GM15510 (cell line): ENCODE data around the gene NEIL3.

Experiments used
- POLR2A ChIP-seq: IDR thresholded peaks from 3 replicates; pipeline ENCODE4 v1.6.1; 2011; ENCODE audit warnings: borderline replicate concordance; ENCODE audit not compliant: insufficient read length; ENCODE audit errors: extremely low read depth

Gene NEIL3

DNA sequence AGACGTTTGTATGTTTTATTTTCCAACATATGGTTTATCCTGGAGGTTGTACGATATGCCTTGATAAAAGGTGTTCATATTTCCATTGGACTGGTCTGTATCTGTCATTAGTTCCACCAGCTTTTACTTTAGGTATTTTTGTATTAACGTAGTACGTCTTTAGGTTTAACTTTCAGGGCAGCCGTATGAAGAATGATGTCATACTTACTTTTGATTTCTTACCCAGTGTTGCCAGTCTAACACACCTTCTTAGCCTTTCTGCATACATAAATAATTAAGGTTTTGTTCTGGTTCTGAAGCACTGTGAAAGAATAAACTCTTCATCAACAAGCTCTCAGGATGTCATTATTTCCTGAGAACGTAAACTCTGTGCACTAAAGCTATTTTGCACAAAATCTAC, 18.9 kb upstream of the NEIL3 start:
- no peak for TF ChIP-seq POLR2A

- TF ChIP-seq POLR2A, result no peak
Observed at GRCh38 chr4:177292171-177292570, 17.5 kb upstream of the NEIL3 start.

DNA sequence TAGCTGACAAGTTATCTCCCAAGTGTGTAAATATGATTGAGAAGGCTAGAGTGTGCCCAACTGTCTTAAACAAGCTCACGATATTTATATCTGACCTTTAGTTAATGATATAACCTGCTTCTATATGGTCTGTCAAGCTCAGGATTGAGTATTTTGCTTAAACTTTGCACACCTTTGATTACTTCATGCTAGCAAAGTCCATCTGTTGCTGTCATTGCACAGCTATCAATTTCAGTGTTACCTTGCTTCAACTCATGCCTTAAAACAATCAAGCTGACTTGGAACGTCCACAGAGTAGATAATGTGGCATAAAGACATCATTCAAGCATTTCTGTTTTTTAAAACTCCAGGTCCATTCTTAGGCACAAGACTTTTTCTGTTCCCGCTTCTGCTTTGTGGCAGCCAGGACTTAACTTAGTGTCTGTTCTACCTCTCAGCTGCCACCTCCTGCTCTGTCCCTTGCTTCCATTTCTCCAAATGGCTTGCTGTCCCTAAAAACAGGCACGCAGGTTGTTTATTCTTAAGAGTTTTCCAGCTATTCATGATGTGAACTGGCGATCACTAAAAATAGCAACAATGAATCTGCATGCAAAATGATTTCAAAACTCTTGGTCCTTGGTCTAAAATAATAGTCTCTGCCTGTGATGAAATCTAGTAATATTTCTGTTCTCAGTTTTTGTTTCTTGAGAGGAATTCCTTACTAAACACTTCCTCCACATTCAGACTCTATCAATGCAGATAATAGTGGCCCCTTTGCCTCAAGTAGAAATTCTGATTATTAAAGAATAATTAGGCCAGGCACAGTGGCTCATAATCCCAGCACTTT, 16.3 kb upstream of the NEIL3 start:
- TF ChIP-seq POLR2A, result no peak

- no peak for TF ChIP-seq POLR2A
Observed at GRCh38 chr4:177297785-177298391, 11.8 kb upstream of the NEIL3 start.

DNA sequence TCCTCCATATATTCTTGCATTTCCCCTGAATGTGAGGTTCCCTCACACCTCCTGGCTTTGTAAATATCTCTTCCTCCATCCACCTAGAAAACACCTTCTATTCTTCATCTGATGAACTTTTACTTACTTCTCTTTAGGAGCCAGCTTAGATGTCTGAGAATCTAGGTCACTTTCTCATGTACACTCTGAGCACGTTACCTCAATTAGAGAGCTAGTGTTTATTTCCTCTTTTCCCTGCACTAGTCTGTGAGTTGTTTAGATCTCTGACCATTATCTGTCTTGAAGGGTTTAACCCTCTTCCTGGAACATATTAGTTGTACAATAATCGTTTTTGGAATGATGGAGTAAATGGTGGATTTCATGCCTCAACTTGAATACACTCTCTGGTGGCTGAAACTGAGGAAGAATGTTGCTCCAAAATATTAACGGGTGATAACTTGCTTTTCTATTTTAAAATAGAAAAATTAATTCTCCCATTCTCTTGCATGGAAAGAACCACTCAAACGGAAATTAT, 8.5 kb upstream of the NEIL3 start:
- TF ChIP-seq POLR2A, result no peak

DNA sequence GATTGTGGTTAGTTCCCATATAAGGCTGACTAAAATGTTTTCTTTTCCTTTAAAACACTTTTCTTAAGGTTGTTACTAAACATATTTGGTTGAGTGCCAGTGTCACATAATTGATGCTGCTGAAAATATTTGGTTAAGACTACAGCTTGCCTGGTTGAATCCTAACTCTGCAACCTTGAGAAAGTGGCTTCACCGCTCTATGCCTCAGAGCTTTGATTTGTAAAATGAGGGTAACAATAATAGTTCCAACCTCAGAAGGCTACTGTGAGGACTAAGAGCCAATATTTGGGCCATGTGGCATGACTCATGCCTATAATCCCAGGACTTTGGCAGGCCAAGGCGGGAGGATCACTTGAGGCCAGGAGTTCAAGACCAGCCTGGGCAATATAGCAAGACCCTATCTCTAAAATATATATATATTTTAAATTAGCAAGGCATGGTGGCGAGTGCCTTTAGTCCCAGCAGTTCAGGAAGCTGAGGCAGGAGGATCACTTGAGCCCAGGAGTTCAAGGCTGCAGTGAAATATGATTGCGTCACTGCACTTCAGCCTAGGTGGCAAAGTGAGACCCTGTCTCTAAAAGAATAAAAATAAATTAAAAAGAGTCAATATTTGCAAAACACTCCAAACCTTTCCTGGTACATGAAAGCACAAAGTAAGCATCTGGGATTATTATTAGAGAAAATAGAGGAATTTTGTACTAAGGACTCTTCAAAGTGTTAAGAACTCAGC, 7.1 kb upstream of the NEIL3 start:
- TF ChIP-seq POLR2A, result no peak

- TF ChIP-seq POLR2A, result no peak
Observed at GRCh38 chr4:177304094-177304493, 5.6 kb upstream of the NEIL3 start.

DNA sequence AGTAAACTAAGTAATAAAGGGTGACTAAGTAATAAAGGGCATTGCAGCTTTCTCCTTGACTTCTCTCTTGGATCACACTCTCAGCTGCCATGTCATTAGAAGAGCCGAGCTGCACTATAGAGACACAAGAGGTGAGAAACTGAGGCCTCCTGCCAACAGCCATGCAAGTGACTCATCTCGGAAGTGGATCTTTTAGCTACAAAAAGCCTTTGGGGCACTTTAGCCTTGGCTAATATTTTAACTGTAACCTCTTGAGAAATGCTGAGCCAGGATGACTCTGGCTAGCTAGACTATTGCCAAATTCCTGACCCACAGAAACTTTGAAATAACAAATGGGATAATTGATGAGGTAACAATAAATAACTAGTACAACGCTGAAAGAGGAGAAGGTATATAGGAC, 1.5 kb upstream of the NEIL3 start:
- no peak for TF ChIP-seq POLR2A

- no peak for TF ChIP-seq POLR2A
Observed at GRCh38 chr4:177308847-177309521, 690 bp upstream of the NEIL3 start.

DNA sequence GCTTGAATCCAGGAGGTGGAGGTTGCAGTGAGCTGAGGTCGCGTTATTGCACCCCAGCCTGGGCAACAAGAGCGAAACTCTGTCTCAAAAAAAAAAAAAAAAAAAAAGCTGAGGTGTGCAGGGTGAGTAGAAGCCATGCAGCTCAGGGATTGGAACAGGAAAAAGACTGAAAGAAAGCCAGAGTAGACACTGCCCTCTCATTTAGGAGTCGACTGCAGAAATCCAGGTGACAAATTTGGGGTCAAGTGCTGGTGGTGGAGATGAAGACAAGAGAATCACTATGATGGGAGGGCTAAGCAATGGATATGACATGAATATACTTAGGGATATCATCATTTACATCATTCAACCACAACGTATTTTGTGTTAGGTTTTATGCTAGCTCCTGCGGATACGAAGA, 1.9 kb downstream of the NEIL3 start:
- no peak for TF ChIP-seq POLR2A

DNA sequence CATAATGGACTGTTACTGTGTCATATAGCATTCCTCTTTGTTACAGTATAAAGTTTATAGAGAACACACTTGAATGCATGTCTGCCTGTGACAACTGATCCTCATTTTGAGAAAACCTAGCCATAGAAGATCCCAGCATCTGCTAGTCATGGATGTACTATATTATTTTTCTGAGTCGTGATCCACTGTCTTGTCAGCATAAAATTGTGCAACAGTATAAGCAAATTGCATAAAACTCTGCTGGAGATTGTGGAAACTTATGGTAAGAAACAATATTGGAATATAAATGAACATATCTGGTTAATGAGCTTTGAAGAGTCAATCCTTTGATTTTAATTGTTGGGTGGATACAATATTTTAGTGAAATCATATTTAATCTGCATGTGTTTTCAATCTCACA, 3.6 kb downstream of the NEIL3 start:
- TF ChIP-seq POLR2A, result no peak

DNA sequence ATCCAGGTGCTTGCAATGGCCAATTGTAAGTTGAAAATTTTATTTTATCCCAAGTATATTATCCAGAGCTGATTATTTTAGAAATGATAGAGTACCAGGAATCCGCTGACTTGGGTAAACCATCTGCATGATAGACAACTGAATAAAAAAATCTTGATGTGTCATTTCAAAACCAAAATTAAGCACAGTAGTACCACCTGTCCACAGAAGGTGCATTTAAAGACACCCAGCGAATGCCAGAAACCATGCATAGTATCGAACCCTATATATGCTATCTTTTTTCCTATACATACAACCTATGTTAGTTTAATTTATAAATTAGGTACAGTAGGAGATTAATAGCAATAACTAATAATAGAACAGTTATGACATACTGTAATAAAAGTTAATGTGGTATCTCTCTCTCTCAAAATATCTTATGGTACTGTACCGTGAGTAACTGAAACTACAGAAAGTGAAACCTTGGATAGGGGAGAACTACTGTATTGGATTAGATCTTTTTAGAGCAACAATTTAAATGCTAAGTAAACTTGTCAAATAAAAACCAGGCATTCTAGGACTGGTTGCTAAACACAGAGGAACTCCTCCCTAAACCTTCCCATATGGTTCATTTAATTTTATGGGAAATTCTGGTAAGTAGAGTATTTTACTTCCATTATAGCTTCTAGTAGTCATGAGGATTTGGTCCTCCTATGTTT, 6.2 kb downstream of the NEIL3 start:
- no peak for TF ChIP-seq POLR2A

- no peak for TF ChIP-seq POLR2A
Observed at GRCh38 chr4:177320721-177321120, 11.0 kb downstream of the NEIL3 start.

DNA sequence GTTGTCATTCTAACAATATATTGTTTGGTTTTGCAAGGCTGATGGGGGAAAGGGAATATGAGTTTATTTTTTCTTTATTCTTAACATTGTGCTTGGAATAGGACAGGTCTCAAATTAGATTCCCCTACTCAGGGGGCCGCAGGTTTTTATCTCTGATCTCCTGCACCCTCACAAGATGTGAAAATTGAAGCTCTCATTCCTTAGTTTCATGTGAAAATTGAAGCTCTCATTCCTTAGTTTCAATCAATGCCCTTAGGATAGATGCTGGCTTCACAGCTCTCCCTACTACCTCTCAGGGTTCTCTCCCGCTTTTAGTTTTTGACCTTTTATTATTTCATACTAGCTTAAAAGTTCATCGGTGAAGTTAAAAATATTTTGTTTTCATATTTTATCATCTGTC, 12.0 kb downstream of the NEIL3 start:
- TF ChIP-seq POLR2A, result no peak
